Erythroblast (primary cell): ENCODE results near the gene ADAMTS12.
"Not testable (repeated sequence)": the region's sequence is repeated elsewhere in the genome, so short reads cannot be mapped to it uniquely, and the experiment has no call there.

ENCODE experiments used
- DNase-seq, 2 experiments: peaks; one replicate each; lab custom pipeline; 2025; lab: John Stamatoyannopoulos, UW
- GATA1 ChIP-seq: IDR thresholded peaks from 2 replicates; pipeline ENCODE4 v1.6.1; 2011; ENCODE audit warnings: low read depth, mild to moderate bottlenecking, control low read depth, low read length, moderate library complexity
- POLR2A ChIP-seq: IDR thresholded peaks from 2 replicates; pipeline ENCODE4 v1.6.1; 2011; ENCODE audit warnings: mild to moderate bottlenecking, low read length

ADAMTS12 gene

GRCh38 chr5:33933723-33934169, 42.0 kb upstream of the ADAMTS12 start:
- no peak for DNase-seq
- TF ChIP-seq GATA1, result no peak
- TF ChIP-seq POLR2A, result no peak

- TF ChIP-seq GATA1, result no peak
- TF ChIP-seq POLR2A, result no peak
- DNase-seq, result no peak
Observed at GRCh38 chr5:33931136-33931535, 39.3 kb upstream of the ADAMTS12 start.

GRCh38 chr5:33929925-33930690, 38.3 kb upstream of the ADAMTS12 start:
- TF ChIP-seq GATA1 (no peak), POLR2A (no peak)
- no peak for DNase-seq

GRCh38 chr5:33928283-33928682, 36.5 kb upstream of the ADAMTS12 start:
- TF ChIP-seq GATA1 (no peak), POLR2A (no peak)
- DNase-seq, result no peak

- DNase-seq, result no peak
- TF ChIP-seq POLR2A (no peak), GATA1 (no peak)
Observed at GRCh38 chr5:33927685-33928084, 35.9 kb upstream of the ADAMTS12 start.

GRCh38 chr5:33925278-33925677, 33.5 kb upstream of the ADAMTS12 start:
- TF ChIP-seq GATA1 (no peak), POLR2A (no peak)
- no peak for DNase-seq

- DNase-seq, result no peak
- TF ChIP-seq GATA1 (no peak), POLR2A (no peak)
Observed at GRCh38 chr5:33921002-33921401, 29.2 kb upstream of the ADAMTS12 start.

- DNase-seq, result not testable (repeated sequence)
Observed at GRCh38 chr5:33914844-33915243, 23.1 kb upstream of the ADAMTS12 start.

GRCh38 chr5:33906248-33906647, 14.5 kb upstream of the ADAMTS12 start:
- DNase-seq, result peak in 1 of 2 experiments; percentile 2

GRCh38 chr5:33905381-33905780, 13.6 kb upstream of the ADAMTS12 start:
- TF ChIP-seq POLR2A (no peak), GATA1 (no peak)
- DNase-seq, result no peak

GRCh38 chr5:33903118-33903517, 11.3 kb upstream of the ADAMTS12 start:
- DNase-seq, result no peak
- TF ChIP-seq POLR2A (no peak), GATA1 (no peak)

GRCh38 chr5:33901156-33901555, 9.4 kb upstream of the ADAMTS12 start:
- no peak for DNase-seq
- TF ChIP-seq POLR2A, result no peak
- TF ChIP-seq GATA1, result no peak

GRCh38 chr5:33894566-33894965, 2.8 kb upstream of the ADAMTS12 start:
- TF ChIP-seq GATA1 (no peak), POLR2A (no peak)
- no peak for DNase-seq

GRCh38 chr5:33892620-33893137, 889 bp upstream of the ADAMTS12 start:
- TF ChIP-seq POLR2A (no peak), GATA1 (no peak)

GRCh38 chr5:33891446-33891787, 373 bp downstream of the ADAMTS12 start:
- TF ChIP-seq POLR2A (no peak), GATA1 (no peak)
- no peak for DNase-seq

More at GRCh38 chr5:33892620-33893137, 889 bp upstream of the ADAMTS12 start:
- DNase-seq, result no peak
